Ishikawa (cell line): ENCODE data around the gene HOOK2.
A peak's percentile ranks its signal among the peaks of the same experiment; 100 is the strongest.

Experiments
- CEBPB ChIP-seq: IDR thresholded peaks from 2 replicates; pipeline ENCODE4 v1.6.1; 2012
- CREB1 ChIP-seq: IDR thresholded peaks from 2 replicates; pipeline ENCODE4 v1.6.1; 2012; ENCODE audit warnings: low read depth
- EGR1 ChIP-seq: IDR thresholded peaks from 2 replicates; pipeline ENCODE4 v1.6.1; 2012
- EP300 ChIP-seq: IDR thresholded peaks from 2 replicates; pipeline ENCODE4 v1.6.1; 2012; ENCODE audit warnings: borderline replicate concordance
- FOXM1 ChIP-seq: IDR thresholded peaks from 2 replicates; pipeline ENCODE4 v1.6.1; 2012; ENCODE audit warnings: low read depth, borderline replicate concordance
- MAX ChIP-seq: IDR thresholded peaks from 2 replicates; pipeline ENCODE4 v1.6.1; 2012
- NFIC ChIP-seq: IDR thresholded peaks from 2 replicates; pipeline ENCODE4 v1.6.1; 2012
- RAD21 ChIP-seq: IDR thresholded peaks from 2 replicates; pipeline ENCODE4 v1.6.1; 2012; ENCODE audit warnings: low read depth
- REST ChIP-seq: IDR thresholded peaks from 2 replicates; pipeline ENCODE4 v1.6.1; 2012; ENCODE audit warnings: low read depth, mild to moderate bottlenecking
- TAF1 ChIP-seq: IDR thresholded peaks from 2 replicates; pipeline ENCODE4 v1.6.1; 2012; ENCODE audit warnings: low read depth, mild to moderate bottlenecking
- TCF12 ChIP-seq: IDR thresholded peaks from 2 replicates; pipeline ENCODE4 v1.6.1; 2012; ENCODE audit warnings: low read depth
- TEAD4 ChIP-seq: IDR thresholded peaks from 2 replicates; pipeline ENCODE4 v1.6.1; 2012
- USF1 ChIP-seq: IDR thresholded peaks from 2 replicates; pipeline ENCODE4 v1.6.1; 2012
- YY1 ChIP-seq: IDR thresholded peaks from 2 replicates; pipeline ENCODE4 v1.6.1; 2012; ENCODE audit warnings: low read depth
- ZBTB7A ChIP-seq: IDR thresholded peaks from 2 replicates; pipeline ENCODE4 v1.6.1; 2012; ENCODE audit warnings: low read depth

HOOK2 gene

DNA sequence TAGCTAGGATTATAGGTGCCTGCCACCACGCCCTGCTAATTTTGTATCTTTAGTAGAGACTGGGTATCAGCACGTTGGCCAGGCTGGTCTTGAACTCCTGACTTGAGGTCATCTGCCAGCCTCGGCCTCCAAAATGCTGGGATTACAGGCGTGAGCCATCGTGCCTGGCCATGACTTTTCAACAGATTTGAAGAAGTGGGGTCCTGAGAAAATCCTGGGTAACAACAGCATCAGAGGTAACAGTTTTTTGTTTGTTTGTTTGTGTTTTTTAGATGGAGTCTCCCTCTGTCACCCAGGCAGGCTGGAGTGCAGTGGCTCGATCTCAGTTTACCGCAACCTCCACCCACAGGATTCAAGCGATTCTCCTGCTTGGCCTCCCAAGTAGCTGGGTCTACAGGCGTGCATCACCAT is 19.6 kb upstream of the HOOK2 start:
- no peak for TF ChIP-seq USF1
- no peak for TF ChIP-seq TEAD4
- TF ChIP-seq EGR1, result no peak
- no peak for TF ChIP-seq CREB1
- no peak for TF ChIP-seq YY1
- TF ChIP-seq TAF1, result no peak
- no peak for TF ChIP-seq RAD21
- no peak for TF ChIP-seq NFIC
- no peak for TF ChIP-seq REST
- no peak for TF ChIP-seq TCF12
- no peak for TF ChIP-seq MAX
- TF ChIP-seq EP300, result no peak
- no peak for TF ChIP-seq FOXM1
- no peak for TF ChIP-seq ZBTB7A
- no peak for TF ChIP-seq CEBPB

DNA sequence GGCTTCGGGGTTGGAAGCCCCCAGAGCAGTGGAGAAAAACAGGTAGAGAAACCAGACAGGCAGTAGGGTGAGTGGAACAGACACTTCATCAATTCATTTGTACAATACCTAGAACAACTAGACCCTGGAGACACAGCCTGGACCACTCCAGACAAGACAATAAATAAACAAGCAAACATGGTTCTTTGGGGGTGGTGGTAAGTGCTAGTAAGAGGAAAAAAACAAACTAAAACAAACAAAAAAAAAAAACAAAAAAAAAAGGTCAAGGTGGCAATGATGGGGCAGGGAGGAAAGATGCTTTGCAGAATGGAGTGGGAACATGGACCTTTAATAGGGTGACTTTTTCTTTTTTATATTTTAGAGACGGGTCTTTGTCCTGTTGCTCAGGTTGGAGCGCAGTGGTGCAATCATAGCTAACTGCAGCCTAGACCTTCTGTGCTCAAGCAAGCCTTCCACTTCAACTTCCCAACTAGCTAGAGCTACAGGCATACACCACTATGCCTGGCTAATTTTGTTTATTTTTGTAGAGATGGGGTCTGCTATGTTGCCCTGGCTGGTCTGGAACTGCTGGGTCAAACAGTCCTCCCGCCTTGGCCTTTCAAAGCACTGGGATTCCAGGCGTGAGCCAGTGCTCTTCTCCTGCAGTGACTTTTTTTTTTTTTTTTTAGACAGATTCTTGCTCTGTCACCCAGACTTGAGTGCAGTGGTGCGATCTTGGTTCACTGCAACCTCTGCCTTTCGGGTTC is 19.0 kb upstream of the HOOK2 start:
- TF ChIP-seq YY1 (no peak), REST (no peak), NFIC (no peak), EGR1 (no peak), TAF1 (no peak), EP300 (no peak), TCF12 (no peak), CEBPB (no peak)

DNA sequence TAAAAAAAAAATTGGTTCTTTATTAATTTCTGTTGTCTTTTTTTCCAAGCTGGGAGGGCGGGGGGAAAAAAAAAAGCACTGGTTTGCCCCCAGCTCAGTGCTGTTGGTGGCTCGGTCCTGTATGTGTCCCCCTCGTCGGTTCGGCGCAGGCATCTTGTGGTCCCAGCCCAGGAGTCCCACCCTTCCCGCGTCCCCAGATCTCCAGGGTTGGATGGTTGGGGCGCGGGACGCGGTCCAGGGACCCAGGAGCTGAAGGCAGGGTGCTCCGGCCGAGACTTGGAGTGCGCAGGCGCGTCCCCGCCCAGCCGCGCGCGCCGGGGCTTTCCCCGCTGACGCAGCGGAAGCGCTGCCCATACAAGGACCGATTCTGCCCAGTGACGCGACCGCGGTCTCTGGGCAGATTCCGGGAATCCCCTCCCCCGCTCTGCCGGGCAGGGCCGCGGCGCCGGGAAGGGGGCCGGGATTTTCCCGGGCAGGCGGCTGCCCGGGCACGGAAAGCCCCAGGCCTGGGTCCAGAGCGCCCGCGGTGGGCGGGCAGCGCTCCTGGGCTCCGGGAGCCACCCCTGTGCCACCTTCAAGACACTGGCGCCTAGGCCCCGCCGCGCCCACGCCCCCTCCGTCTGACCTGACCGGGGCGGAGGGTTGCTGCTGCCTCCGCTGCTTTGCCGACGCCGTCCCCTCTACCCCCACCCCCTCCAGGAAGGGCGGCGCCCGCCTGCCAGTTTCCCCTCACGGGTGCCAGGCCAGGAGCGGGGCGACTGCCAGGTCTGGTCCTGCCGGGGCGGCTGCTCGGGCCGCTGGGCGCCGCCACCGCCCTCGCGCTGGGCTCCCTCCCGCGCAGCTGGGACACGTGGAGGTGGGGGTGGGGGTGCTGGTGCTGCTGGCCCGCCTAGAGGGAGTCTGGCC is 18.2 kb upstream of the HOOK2 start:
- TF ChIP-seq FOXM1, result no peak
- peak; percentile 70; the same call in 1 of the 2 replicates for TF ChIP-seq TCF12
- peak; percentile 58 for TF ChIP-seq EGR1
- TF ChIP-seq ZBTB7A, result peak; percentile 89
- peak; percentile 41 for TF ChIP-seq NFIC
- TF ChIP-seq TEAD4, result peak; percentile 71
- no peak; the same call in 1 of the 2 replicates for TF ChIP-seq REST
- TF ChIP-seq YY1, result 0 out of 2 replicates have a peak, but pooled peaks have one; percentile 20
- peak; percentile 97 for TF ChIP-seq MAX
- TF ChIP-seq EP300, result peak; percentile 44; the same call in 1 of the 2 replicates
- peak; percentile 78 for TF ChIP-seq USF1
- TF ChIP-seq RAD21, result 0 out of 2 replicates have a peak, but pooled peaks have one; percentile 7
- no peak for TF ChIP-seq CEBPB
- peak; percentile 65; the same call in 1 of the 2 replicates for TF ChIP-seq TAF1
- peak; percentile 87 for TF ChIP-seq CREB1

DNA sequence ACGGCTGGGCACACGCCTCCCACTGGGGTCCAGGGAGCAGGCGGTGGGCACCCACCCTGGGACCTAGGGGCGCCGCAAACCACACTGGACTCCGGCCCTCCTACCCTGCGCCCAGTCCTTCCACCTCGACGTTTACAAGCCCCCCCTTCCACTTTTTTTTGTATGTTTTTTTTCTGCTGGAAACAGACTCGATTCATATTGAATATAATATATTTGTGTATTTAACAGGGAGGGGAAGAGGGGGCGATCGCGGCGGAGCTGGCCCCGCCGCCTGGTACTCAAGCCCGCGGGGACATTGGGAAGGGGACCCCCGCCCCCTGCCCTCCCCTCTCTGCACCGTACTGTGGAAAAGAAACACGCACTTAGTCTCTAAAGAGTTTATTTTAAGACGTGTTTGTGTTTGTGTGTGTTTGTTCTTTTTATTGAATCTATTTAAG is 17.5 kb upstream of the HOOK2 start:
- 0 out of 2 replicates have a peak, but pooled peaks have one; percentile 64 for TF ChIP-seq ZBTB7A
- no peak for TF ChIP-seq EGR1
- no peak for TF ChIP-seq RAD21
- TF ChIP-seq REST, result no peak
- no peak for TF ChIP-seq TAF1
- no peak for TF ChIP-seq CEBPB
- no peak for TF ChIP-seq TCF12
